ENCODE measurements around the gene PARD3B. TPM values are rescaled to one million over a fixed set of nuclear protein-coding genes. Genes with fewer than 3 reads are reported as not detected.

The PARD3B gene
- total RNA-seq, 1 donor from 2014 or later = 29.4 TPM

DNA sequence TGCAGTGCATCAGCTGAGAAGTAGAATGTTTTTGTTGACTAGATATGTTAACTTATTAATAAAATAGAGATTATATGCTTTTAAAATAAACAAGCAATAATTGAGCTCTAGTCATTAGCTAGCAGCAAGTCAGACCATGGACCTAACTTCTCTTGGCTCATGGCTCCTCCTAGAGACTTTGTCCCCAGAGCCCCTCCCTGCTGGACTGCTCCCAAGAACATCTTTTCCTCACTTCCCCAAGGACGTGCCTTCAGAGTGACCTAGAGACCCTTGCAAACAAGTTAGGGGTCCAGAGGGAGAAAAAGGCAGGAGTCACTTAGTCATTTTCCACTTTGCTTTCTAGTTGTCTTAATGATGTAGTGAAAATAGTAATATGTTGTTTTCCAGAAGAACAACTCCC, 824.5 kb downstream of the PARD3B start:
- DNase-seq (ENCODE audit: low spot score) = no peak

DNA sequence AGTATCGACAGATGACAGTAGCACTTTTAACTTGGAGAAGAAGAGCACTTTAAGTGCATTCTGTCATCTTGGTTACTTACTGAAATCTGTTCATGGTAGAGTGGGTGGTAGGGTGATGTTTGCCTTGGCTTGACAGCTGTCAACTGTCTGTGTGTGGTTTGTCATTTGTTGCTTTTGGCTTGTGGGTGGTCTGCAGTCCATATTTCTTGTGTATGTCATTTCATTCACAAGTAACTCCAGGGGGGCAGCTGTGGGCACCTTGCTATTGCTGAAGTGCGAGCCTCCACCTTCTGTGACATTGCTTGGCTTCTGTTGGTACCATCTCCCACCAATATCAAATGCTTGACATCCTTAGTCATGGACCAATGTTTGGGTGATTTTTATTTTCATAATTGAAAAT, 825.5 kb downstream of the PARD3B start:
- DNase-seq (ENCODE audit: low spot score) = no peak

DNA sequence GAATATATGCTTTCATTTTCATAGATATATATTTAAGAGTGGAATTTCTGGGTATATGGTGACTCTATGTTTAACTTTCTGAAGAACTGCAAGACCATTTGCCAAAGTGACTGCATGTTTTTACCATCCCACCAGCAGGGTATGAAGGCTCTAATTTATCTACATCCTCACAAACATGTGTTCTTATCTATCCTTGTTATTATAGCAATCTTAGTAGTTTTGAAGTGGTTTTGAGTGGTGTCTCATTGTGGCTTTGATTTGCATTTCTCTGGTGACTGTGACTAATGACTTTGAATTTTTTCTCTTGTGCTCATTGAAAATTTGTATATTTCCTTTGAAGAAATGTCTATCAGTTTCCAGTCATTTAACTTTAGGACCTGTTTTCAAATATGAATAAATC, 826.9 kb downstream of the PARD3B start:
- DNase-seq (ENCODE audit: low spot score) = no peak

DNA sequence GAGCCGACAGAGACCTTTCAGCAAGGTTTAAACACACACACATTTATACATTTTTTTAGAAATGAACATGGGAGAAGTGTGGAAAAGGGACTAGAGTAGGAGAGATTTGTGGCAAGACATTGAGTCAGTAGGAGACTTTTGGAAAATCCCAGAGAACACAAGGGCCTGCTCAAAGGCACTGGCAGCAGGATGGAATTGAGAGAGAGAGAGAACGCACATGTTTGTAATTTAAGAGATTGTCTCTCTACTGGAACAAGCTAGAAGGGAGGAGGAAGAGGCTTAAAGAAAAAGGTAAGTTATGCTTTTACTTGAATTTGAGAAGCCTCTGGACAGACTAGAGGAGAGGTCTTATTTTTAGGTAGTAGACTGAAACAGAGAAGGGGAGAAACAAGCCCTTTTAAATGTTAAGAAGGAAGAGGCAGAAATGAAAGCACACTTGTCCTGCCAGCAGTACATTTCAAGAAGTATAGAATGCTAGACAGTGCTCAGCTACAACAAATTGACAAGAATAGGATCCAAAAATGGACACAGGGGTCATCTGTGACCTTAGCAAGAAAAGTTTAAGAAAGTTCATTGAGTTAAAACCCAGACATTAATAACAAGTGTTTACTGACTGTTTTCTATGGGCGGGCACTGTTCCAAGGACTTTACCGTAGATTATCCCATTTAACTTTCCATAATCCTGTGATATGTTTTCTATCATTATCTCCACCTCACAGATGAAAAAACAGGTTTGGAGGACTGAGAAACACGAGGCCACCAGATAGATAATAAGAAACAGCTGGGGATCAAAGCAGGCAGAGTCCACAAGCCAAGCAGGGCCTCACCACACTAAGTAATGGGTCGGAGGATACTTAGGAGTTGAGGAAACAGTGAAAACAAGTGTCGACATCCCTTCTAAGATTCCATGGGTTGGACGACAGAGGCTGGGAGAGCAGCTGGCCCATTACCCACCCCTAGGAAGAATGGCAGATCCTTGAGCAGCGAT, 830.5 kb downstream of the PARD3B start:
- DNase-seq (ENCODE audit: low spot score) = no peak

DNA sequence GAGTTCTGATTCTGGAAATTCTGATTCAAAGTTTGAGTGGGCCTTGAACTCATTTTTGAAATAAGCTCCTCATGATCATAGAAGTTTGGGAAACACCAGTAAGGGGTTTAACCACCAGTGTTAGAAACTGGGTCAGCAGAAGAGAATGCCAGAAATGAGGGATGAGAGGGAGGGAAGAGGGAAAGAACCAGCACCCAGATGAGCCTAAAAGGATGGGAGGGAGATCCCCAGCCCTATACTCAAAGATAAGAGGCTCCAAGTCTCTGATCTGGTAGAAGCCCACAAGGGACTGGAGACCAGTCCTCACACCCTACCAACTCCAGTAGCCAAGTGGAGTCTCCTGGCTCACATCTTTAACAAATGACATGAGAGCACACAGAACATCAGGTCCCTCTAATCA, 832.0 kb downstream of the PARD3B start:
- no peak for DNase-seq (ENCODE audit: low spot score)

DNA sequence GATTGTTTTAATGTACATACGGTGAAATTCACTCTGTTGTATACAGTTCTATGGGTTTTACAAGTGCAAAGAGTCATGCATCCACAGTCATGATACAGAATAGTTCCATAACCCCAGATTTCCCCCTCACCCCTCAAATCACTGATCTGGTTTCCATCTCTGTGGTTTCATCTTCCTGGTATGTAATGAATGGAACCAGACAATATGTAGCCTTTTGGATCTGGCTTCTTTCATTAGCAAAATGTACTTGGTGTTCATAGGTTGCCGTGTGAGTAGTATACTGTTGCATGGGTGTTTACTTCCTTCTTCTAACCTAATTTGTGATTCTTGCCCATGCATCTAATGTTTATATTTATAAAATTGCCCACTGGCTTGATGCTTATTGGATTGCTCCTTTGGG, 838.3 kb downstream of the PARD3B start:
- DNase-seq (ENCODE audit: low spot score) = no peak

DNA sequence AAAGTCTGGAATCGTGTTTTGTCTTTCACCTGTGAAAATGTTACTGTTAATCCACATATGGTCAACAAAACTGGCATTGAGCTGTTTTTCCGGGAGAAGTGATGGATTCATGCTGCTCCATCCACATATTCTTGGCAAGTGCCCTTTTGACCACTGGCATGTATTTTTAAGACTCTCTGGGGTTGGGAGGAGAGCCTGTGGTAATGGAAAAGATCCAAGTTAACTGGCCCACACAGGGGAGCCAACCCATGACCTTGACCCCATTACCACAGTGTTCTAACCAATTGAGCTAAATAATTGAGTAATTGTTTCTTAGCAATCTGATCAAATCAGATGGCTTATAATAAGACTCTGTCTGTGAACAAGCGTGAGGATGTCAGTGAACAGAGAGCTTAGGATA, 840.8 kb downstream of the PARD3B start:
- no peak for DNase-seq (ENCODE audit: low spot score)

DNA sequence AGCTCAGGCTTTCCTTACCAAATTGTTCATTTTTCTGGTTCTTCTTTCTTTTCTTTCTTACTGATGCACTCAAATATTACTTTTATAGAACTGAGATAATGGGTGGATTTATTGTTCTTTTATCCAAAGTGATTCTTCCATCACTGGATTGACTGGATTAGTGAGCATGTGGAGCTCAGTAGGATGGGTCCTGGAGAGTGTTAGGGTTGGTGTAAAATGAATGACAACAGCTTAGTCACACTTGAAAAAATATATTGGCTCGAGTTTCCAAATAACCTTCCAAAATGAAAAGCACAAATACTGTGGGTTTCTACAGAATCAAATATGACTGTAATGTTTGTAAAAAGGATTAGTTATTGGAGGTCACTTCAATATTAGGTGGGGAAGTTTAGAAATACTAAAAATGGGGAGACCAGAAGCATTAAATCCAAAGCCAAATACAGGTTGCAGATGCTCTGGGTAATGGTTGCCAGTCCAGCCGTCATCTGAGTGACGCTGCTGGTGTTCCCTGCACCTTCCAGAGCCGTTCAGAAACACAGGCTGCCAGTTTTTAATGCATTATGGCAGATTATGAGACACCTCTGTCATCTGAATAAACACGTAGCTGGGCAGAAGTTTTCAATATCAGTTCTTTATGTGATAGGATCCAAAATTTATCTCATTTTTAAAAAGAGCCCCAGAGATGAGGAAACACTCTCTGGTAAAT, 842.2 kb downstream of the PARD3B start:
- DNase-seq (ENCODE audit: low spot score) = no peak

DNA sequence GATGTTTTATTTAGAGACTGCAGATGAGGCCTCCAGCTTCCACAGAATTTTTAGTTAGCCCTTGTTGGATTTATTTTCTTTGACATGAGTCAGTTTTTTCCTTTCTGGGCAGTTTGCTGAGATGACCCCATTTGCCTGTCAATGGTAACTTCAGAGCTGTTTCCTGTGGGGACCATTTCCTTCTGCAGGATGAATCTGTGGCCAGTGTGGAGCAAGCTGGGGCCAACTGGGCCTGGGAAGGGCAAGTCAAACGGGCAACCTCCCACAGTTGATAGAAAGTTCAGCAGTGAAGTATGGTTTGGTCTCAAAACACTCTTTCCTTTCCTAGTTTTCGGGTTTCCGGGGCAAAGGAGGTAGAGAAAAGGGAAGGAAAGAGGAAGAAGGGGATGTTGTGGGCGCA, 845.6 kb downstream of the PARD3B start:
- no peak for DNase-seq (ENCODE audit: low spot score)

DNA sequence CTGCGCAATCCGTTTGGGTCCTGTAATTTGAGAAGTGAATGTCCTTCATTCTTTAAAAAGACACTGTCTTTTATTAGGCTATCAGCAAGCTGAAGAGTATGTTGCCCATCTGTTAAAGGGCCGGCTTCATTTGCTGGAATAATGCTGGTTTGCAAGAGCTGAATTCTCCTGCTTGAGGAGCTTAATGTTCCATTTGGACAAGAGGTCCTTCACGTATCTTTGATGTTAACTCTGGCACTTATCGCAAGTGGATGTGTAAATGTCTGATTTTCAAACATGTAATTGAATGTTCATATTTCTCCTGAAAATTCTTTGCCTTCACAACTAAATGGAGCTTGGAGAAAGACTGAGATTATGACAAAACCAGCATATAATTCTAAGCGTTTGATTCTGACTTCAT, 856.2 kb downstream of the PARD3B start:
- no peak for DNase-seq (ENCODE audit: low spot score)

DNA sequence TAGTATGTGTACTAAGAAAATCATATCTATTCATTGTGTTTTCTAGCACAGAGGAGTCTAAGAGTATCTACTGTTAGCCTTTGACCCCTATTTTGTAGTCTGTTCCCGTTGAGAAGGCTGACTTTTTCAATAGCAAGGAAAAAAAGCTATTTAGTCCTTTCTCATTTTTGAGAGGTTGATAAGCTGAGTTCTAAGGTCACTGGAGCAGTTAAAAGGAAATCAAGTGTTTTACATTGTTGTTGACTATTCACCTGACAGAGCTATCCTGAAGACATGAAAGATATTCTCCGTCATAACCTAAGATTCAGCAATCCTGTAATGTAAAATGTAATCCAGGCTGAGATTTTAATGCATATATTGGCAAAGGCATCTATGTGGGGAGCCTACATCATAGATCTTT, 856.7 kb downstream of the PARD3B start:
- DNase-seq (ENCODE audit: low spot score) = no peak

DNA sequence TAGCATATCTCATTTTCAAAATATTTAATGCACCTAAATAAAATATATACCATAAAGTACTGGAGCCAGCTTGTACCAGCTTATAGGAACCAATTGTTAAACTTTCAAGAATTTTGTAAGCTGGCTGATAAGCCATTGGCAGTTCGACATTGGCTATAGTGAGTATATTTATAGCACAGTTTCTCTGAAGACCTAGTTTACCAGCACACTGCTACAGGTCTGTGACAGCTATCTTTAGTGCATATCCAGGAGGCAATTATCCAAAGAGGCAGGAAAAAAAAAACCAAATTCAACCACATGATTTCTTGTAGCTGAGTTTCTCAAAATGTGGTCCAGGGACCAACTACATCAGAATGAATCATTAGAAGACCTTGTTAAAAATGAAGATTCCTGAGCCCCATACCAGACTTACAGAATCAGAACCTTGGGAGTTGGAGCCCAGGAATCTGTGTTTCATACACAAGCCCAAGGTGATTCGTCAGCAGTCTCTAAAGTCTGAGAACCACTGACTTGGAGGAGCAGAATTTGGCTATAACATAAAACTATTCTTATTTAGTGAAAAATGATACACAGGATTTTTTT, 858.1 kb downstream of the PARD3B start:
- no peak for DNase-seq (ENCODE audit: low spot score)

DNA sequence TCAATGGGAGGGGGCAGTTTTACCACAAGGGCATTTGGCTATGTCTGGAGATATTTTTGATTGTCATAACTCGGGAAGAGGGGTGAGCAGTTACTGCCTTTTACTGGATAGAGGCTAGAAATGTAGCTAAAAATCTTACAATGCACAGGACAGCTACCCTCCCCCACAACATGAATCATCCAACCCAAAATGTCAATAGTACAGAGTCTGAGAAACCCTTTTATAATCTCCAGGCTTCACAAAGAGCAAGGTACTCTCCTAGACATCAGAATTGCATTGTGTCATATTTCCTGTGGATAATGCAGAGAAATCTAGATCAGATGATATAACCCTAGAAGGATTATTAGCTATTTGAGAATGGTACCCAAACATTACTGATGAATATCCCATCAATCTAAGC, 859.9 kb downstream of the PARD3B start:
- DNase-seq (ENCODE audit: low spot score) = no peak

DNA sequence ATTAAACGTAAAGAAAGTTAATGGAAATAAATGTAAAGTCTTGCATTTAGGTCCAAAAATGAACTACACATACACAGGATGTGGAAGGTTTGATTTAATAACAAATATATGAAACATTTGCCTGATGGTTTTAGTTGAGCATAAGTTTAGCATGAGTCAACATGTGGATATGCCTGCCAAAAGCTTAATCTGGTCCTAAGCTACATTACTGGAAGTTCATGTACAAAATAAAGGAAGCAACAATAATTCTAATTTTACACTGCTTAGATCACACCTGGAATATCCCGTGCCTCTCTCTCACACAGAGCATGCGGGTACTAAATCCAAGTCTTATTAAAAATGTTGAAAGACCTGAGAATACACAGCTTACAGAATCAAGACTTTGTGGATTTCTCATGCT, 860.5 kb downstream of the PARD3B start:
- DNase-seq (ENCODE audit: low spot score) = no peak

DNA sequence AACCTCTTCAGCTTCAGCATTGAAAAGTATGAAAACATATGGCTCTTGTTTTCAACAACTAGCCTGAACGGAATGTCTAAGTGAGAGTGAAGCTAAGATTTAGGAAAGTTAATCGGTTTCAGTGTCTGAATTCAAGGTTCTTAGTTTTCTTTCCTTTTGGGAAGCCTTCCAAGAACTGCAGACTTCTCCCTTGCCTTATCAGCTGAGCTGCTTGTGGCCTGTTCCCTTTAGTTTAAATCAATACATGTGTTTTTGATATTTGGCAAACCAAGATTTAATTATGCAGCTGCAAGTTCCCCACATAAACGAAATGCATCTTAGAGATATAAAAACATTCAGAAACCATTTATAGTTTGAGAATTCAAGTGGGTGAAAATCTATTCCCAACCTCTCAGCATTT, 862.7 kb downstream of the PARD3B start:
- no peak for DNase-seq (ENCODE audit: low spot score)

DNA sequence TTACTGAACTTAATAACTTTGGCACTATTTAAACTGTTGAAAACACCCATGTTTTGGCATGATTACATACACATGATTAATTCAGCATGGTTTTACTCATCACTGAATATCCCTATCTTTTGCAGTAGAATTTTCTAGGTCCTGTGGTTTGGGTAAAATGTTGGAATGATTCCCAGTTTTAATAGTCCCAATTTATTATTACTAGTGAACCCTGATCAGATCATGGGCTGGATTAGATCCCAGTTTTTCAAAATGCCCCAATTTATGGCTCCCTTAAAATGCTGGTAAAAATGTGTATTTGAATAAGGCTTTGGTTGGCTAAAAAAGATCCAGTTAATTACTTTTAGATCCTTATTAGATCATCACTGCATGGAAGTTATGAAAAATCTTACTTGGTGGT, 863.4 kb downstream of the PARD3B start:
- DNase-seq (ENCODE audit: low spot score) = no peak

DNA sequence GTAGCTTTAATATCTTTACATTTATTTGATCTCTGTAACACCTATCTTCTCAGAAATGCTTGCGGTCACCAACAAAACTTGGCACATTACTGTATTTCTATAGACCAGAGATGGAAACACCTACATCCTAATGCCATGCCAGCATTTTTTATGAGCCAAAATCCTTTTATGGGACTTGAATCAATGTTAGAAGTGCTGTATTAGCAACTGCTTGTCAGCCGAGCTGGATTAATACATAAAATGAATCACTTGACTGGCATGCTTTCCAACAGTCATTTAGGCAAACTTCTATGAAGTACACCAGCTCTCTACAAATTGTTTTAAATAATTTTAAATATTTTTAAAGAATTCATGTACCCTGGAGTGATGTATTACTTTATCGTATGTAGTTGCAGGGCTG, 864.1 kb downstream of the PARD3B start:
- DNase-seq (ENCODE audit: low spot score) = no peak

DNA sequence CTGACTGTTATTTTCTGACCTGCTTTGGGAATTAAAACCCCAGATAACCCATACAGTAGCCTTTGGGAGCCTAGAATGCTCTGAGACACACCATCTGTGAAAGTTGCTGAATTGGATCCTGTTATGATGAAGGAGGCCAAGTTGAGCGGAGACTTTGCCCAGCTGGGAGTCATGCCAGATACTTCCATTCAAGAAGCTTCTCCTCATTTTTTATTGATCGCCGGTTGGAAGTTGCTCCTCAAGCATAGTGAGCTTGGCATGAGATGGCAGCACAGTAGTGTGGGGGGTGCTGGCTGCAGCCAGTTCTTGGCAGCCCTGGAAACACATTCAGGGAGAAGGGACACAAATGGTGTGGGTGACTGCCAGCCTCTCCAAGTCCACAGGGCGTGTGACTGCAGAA, 866.3 kb downstream of the PARD3B start:
- no peak for DNase-seq (ENCODE audit: low spot score)

DNA sequence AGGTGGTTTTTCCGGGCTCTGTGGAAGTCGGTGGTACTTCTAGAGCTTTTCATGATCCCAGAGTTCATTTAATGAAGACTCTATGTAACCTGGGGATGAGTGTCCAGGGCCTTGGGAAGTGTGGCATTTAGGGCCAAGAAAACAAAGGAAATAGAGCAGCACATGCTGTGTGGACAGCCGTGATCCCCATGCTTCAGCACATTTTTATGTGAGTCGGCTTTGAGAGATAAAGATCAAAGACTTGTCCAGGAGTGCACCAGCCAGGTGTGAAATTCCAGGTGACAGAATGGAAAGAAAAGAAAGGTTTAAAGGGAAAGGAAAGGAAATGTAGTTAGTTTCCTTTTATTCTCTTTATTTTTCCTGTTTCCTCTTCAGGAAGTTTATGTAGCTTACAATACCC, 879.1 kb downstream of the PARD3B start:
- DNase-seq (ENCODE audit: low spot score) = no peak

DNA sequence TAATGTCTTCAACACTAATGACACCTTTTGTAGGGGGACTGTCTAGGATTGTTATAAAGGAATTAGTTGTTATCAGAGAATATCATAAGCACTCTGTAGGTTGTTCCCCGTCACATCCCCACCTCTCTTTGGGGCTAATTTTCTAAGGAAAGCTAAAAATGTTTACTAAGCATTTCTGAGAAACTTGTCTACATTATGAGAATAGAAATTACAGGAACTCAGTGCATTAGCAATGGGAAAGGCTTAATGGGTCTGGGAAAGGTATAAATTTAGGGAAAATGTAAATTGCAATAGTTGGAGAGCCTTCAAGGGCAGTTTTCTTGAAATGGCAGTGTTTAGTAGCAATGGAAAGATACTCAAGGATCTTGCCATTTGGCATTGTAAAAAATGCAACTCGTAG, 879.8 kb downstream of the PARD3B start:
- DNase-seq (ENCODE audit: low spot score) = no peak

DNA sequence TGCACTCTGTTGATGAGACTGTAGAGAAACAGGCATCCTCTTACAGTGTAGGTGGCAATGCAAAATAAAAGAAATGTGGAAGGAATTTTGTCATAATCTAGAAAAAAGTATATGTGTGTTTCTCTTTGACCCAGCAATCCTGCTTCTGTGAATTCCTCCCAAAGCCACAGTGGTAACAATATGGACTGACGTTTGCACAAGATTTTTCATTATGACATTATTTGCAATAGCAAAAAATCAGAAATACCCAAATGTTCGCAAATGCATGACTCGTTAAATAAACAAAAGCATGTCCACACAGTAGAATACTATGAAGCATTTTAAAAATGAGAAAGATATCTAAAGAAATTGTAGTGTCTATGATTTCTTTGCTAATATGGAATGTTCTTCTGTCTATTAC, 881.8 kb downstream of the PARD3B start:
- no peak for DNase-seq (ENCODE audit: low spot score)

DNA sequence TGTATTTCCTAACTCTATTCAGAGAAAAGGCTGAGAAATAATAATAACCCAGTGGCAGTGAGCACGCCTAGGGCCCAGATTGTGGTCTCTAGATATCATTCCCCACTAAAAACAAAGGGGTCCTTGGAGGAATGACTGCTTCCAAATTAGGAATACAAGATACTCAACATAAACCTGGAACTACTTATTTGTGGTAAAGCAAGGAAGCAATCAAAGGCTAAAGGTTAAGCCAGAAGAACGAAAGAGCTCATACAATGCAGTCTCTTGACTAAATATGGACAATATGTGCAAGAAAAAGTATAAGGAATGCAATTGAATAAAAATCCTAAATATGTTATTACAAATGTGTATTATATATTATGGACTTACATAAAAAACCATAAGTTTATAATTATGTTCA, 883.5 kb downstream of the PARD3B start:
- DNase-seq (ENCODE audit: low spot score) = no peak
